Measurements from ENCODE around the gene NUP62. TPM values are rescaled to one million over a fixed set of nuclear protein-coding genes. Genes with fewer than 3 reads are reported as not detected.

The NUP62 gene
- total and polyA plus RNA-seq, 2 of the 8 experiments (the other 6 are each of a cell fraction or from before 2014, with no cell fraction given) = 50.0 to 107 TPM

DNA sequence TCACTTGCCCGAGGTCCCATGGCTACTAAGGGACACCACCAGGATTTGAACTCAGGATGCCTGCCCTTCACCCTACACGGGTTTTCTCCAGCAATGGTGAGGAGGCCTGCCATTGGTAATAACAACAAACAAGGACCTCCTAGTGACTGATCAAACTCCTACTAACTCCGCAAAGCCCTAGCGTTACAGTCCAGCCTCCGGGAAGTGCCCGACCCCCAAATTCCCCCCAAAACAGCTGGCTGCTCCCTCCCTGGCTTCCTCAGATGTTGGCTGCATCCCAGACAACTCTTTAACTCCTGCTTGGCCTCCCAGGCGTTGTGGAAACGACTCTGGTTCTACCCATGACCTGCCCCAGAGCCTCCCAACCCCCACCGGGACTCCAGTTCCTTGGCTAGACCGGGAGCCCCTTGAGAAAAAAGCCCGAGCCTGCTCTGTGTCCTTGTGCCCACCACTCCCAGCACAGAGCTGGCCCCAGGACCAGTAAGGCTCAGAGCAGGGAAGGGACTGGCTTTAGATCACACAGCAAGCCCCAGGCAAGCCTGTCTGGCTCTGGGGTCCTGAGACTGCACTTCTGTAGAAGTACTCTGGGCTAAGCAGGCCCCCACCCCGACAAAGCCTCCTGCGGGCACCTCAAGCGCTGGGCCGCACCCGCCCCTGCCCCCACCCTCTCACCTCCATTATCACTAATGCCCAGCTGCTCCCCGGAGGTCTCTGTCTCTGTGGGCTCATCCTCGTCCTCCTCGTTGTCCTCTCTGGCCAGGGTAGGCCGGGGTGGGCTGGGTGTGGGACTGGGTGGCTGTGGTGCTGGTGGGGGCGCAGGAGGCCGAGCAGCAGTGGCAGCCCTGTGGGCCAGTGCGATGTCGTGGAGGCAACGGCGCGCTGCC is 56.8 kb downstream of the NUP62 start (continued):
- TF ChIP-seq, protein P1, sequence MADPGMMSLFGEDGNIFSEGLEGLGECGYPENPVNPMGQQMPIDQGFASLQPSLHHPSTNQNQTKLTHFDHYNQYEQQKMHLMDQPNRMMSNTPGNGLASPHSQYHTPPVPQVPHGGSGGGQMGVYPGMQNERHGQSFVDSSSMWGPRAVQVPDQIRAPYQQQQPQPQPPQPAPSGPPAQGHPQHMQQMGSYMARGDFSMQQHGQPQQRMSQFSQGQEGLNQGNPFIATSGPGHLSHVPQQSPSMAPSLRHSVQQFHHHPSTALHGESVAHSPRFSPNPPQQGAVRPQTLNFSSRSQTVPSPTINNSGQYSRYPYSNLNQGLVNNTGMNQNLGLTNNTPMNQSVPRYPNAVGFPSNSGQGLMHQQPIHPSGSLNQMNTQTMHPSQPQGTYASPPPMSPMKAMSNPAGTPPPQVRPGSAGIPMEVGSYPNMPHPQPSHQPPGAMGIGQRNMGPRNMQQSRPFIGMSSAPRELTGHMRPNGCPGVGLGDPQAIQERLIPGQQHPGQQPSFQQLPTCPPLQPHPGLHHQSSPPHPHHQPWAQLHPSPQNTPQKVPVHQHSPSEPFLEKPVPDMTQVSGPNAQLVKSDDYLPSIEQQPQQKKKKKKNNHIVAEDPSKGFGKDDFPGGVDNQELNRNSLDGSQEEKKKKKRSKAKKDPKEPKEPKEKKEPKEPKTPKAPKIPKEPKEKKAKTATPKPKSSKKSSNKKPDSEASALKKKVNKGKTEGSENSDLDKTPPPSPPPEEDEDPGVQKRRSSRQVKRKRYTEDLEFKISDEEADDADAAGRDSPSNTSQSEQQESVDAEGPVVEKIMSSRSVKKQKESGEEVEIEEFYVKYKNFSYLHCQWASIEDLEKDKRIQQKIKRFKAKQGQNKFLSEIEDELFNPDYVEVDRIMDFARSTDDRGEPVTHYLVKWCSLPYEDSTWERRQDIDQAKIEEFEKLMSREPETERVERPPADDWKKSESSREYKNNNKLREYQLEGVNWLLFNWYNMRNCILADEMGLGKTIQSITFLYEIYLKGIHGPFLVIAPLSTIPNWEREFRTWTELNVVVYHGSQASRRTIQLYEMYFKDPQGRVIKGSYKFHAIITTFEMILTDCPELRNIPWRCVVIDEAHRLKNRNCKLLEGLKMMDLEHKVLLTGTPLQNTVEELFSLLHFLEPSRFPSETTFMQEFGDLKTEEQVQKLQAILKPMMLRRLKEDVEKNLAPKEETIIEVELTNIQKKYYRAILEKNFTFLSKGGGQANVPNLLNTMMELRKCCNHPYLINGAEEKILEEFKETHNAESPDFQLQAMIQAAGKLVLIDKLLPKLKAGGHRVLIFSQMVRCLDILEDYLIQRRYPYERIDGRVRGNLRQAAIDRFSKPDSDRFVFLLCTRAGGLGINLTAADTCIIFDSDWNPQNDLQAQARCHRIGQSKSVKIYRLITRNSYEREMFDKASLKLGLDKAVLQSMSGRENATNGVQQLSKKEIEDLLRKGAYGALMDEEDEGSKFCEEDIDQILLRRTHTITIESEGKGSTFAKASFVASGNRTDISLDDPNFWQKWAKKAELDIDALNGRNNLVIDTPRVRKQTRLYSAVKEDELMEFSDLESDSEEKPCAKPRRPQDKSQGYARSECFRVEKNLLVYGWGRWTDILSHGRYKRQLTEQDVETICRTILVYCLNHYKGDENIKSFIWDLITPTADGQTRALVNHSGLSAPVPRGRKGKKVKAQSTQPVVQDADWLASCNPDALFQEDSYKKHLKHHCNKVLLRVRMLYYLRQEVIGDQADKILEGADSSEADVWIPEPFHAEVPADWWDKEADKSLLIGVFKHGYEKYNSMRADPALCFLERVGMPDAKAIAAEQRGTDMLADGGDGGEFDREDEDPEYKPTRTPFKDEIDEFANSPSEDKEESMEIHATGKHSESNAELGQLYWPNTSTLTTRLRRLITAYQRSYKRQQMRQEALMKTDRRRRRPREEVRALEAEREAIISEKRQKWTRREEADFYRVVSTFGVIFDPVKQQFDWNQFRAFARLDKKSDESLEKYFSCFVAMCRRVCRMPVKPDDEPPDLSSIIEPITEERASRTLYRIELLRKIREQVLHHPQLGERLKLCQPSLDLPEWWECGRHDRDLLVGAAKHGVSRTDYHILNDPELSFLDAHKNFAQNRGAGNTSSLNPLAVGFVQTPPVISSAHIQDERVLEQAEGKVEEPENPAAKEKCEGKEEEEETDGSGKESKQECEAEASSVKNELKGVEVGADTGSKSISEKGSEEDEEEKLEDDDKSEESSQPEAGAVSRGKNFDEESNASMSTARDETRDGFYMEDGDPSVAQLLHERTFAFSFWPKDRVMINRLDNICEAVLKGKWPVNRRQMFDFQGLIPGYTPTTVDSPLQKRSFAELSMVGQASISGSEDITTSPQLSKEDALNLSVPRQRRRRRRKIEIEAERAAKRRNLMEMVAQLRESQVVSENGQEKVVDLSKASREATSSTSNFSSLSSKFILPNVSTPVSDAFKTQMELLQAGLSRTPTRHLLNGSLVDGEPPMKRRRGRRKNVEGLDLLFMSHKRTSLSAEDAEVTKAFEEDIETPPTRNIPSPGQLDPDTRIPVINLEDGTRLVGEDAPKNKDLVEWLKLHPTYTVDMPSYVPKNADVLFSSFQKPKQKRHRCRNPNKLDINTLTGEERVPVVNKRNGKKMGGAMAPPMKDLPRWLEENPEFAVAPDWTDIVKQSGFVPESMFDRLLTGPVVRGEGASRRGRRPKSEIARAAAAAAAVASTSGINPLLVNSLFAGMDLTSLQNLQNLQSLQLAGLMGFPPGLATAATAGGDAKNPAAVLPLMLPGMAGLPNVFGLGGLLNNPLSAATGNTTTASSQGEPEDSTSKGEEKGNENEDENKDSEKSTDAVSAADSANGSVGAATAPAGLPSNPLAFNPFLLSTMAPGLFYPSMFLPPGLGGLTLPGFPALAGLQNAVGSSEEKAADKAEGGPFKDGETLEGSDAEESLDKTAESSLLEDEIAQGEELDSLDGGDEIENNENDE (IDR thresholded peaks at IDR 0.05; ENCODE audit: insufficient replicate concordance, low read length) = no peak
- TF ChIP-seq KDM1A (IDR thresholded peaks at IDR 0.05; ENCODE audit: borderline replicate concordance, low read length) = no peak

Measured in H1 (cell line).